AG09319 (cell line): ENCODE results near the gene ARHGEF2.

ENCODE experiments used
- DNase-seq: peaks from one replicate; pipeline ENCODE4 v3.0.0-alpha.2; 2010; ENCODE audit warnings: low read depth; ENCODE audit errors: extremely low read depth
- CTCF ChIP-seq: IDR thresholded peaks from 2 replicates; pipeline ENCODE4 v1.5.1; 2011; ENCODE audit warnings: low read depth, mild to moderate bottlenecking, inconsistent platforms, low read length, moderate library complexity

ARHGEF2 gene

DNA sequence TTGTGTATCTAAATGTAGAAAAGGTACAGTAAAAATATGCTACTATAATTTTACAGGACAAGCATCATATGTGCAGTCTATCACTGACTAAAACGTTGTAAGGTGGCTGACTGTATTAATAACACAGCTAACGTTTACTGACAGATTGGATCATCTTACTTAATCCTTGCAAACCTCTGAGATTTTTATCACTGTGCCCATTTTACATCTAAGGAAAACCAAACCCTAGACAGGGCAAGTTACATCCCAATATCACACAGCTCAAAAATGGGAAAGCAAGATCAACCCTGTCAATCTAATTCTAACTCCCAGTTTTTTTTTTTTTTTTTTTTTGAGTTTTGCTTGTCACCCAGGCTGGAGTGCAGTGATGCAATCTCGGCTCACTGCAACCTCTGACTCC, 59.7 kb downstream of the ARHGEF2 start:
- no peak for DNase-seq
- TF ChIP-seq CTCF = no peak

GRCh38 chr1:155913969-155914757, 64.2 kb downstream of the ARHGEF2 start:
- DNase-seq = no peak

GRCh38 chr1:155912056-155912536, 66.3 kb downstream of the ARHGEF2 start:
- TF ChIP-seq CTCF = no peak
- no peak for DNase-seq

More at GRCh38 chr1:155913969-155914757, 64.2 kb downstream of the ARHGEF2 start:
- TF ChIP-seq CTCF = no peak

GRCh38 chr1:155911156-155912055, 66.9 kb downstream of the ARHGEF2 start, which contains the start of gene RIT1:
Gene RIT1 (minus strand): TSS chr1:155911349. CDS start chr1:155910761, 588 bp downstream.
- TF ChIP-seq CTCF = no peak; the same call in 1 of the 2 replicates
- no peak for DNase-seq

GRCh38 chr1:155910621-155911121, 67.7 kb downstream of the ARHGEF2 start:
- no peak for DNase-seq
- peak; percentile 21 for TF ChIP-seq CTCF

DNA sequence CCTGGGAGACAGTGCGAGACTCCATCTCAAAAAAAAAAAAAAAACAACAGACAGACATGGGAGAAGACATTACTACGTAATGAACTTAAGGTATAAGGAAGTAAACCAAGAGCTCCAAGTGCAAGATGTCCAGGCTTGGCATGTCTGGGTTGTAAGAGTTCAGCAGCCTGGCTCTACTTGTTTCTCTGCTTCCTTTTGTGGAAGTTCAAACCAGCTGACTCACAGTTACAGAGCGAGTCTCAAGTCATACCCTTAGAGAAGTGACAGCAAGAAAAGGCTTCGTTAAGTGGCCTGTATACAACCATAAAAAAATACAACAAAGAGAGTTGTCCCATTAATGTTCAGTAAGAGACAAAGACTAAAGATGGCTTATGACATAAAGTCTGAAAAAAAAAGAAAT, 68.5 kb downstream of the ARHGEF2 start:
- TF ChIP-seq CTCF = no peak
- DNase-seq = no peak
